ENCODE data around the gene SLC19A1.
A peak's percentile ranks its signal among the peaks of the same experiment; 100 is the strongest.

Gene SLC19A1

DNA sequence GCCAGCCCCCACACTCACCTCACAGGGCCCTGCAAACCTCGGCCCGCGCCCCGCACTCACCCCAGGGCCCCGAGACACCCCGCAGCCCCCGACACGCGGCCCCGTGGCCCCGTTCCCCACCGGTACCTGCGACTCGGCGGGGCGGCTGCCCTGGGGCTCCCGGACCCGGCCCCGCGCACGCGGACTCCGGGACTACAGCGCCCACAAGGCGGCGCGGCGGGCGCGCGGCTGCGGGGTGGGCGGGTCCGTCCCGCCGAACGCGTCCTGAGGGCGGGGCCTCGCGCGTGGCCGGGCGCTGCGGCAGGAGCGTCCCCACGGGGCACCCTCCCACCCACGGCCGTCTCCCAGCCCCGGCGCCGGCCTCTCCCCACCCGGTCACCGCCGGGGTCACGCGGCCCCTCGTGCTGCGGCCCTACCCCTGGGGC is at the start of gene SLC19A1:
Gene SLC19A1, minus strand, starts transcription at position 199 of the 425 bp plus-strand sequence. CDS start 4,481 bp downstream, outside the sequence.
- peak; percentile 62 for DNase-seq (ENCODE audit: low read depth)

DNA sequence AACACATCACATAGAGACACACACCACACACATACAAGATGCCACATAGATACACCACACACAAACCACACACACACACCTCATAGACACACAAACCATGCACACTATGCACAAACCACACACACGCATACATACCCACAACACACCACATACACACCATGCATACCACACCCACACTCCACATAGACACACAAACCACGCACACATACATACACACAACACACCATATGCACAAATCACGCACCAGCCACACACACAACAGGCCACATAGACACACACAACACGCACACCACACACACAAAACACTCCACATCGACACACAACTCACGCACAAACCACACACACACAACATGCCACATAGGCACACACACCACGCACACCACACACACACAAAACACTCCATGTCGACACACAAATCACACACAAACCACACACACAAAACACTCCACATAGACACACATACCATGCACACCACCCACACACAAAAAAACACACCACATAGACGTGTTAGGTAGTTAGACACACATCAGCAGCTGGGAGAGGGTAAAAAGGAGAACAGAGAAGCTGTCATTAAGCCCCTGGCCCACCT is 49.5 kb upstream of the SLC19A1 start:
- no peak for DNase-seq (ENCODE audit: low read depth)

DNA sequence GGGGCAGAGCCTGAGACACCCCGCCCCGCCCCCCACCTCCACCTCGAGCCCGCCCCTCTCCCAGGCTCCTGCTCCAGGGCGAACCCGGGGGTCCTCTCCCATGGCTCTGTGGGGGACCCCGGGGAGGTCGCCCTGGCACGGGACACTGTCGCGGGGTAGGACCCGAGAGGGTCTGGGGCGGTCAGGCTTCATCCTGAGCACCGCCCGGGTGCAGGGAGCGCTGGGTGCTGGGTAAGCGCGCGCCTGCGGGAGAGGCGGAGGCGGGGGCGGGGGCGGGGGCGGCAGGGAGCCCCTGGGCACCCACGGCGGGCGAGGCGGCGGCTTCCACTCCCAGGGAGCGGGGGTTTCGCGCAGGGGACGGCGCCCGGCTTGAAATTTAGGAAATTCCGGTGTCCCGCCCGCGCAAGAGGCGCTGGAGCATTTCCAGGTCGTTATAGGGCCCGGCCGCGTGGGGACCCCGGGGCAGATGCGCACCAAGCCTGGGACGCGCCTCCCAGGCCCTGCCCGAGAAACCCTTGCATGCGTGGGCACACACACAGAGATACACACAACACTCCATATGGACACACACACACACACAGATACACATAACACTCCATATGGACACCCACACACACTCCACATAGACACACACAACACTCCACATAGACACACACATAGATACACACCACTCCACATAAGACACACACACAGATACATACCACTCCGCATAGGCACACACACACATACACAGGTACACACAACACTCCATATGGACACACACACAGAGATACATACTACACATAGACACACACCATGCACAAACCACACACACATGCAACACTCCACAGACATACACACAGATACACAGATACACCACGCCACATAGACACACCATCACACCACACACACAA is 48.7 kb upstream of the SLC19A1 start:
- DNase-seq (ENCODE audit: low read depth) = peak; percentile 15

DNA sequence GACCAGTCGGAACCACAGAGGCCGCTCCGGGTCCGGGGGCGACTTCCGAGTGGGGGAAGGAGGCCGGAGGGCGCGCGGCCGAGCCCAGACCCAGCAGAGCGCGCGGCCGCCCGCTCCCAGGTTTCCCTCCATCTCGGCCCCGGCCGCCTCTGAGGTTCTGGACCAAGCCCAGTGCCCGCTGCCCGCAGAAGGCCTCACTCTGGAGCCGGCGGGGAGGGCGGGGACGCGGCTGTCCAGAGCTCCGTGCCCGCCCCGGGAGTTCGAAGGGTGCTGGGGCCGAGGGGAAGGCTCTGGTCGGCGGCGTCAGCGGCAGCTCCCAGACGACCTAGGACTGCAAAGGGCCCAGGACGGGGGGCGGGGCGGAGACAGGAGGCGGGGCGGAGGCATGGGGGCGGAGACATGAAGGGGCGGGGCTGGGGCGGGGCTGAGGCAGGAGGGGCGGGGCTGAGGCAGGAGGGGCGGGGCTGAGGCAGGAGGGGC is 48.0 kb upstream of the SLC19A1 start:
- DNase-seq (ENCODE audit: low read depth) = peak; percentile 47

DNA sequence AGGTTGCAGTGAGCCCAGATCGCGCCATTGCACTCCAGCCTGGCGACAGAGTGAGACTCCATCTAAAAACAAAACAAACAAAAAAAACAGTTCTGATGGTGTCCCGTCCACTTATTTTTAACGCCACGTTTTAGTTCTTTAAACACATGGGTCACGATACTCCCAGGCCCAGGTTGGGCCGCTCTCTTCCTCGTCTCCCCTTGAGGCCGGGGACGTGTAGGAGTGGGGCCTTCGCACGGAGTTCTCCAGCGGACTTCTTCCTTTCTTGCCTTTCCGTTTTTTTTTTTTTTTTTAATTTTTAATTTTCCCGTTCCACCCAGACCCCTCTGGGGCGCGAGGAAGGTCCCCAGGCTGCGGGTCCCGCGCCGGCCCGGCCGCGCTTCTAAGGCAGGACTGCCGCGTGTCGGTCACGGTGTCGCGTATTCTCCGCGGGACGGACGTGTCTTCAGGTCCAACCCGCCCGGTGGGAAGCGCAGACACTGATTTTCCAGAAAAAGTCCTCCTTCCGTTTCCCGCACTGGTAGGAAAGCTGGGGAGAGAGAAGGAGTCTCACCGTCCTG is 47.5 kb upstream of the SLC19A1 start:
- DNase-seq (ENCODE audit: low read depth) = no peak

DNA sequence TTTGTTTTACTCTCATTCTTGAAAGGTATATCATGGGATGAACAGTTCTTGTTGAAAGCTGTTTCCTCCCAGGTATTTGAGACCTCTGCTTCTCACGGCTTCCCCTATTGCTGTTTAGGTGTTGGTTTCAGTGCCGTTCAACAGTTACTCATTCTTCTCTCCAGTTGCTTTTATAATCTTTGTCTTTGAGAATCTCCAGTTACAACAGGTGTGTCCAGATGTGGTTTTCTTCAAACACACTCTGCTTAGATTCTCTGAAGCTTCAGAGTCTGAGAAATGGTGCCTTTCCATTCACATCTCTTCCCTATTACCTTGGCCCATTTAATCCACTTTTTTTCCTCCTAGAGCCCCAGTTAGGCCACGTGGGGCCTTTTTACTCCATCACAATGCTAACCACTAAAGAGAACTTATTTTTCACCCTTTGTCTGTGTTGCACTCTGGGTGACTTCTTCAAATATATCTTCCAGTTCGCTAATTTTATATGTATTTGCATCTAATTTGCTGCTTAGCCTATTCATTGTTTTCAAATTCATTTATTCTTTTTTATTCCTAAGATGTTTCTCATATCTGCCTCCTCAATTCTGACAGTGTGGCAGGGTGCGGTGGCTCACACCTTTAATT is 46.7 kb upstream of the SLC19A1 start:
- no peak for DNase-seq (ENCODE audit: low read depth)

DNA sequence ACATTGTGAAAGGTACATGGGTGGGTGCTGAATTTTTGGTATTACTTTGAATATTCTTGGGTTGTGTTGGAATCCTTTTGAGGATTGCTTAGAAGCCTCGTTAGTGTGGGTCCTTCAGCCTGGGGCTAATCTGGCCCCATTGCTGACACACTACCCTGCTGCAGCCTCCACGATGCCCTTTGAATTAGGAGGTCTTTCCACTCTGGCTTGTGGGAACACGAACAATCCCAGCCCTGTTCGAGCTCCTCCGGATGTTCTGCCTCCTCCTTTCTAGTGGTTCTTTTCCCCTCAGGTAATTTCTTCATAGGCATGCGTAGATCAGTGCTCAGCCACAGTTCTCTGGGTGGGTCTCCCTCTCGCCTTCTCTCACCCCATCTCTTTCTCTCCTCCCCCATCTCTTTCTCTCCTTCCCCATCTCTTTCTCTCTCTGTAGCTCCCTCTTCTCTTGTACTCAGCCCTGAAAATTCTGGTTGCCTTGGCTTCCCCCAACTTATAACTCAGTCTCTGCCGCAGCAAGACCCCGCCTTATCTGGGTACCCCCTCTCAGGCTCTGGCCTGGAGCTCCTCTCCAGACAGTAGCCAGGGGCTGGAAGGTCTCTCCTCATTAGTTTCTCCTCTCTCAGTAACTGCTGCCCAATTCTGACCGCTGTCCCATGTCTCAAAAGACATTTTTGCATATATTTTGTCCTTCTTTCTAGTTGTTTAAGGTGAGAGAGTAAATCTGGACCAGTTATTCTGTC is 46.0 kb upstream of the SLC19A1 start:
- no peak for DNase-seq (ENCODE audit: low read depth)

DNA sequence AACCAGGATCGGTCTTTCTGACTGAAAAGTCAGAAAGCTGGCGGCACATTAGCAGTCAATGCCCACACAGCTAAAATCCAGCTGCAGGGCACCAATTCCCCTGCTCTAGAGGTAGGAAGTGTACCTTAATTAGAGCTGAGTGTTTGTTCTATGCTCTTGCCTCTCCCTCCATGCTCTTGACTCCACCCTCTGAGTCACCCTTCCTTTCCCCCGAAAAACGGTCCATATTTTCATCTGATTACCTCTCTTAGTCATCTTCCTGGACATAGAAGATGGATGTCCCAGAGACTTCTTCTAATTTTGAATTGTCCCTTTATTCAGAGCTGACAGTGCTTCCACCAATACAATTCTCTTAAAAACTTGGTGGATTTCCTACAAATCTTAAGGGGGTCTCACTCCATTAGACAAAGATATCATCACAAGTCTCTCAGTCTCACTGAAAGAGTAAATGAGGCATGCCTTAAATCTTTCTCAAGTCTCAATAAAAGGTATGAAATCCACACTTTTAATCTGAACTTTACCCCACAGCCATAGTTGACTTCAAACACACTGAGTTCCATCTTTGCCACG is 44.1 kb upstream of the SLC19A1 start:
- DNase-seq (ENCODE audit: low read depth) = no peak

DNA sequence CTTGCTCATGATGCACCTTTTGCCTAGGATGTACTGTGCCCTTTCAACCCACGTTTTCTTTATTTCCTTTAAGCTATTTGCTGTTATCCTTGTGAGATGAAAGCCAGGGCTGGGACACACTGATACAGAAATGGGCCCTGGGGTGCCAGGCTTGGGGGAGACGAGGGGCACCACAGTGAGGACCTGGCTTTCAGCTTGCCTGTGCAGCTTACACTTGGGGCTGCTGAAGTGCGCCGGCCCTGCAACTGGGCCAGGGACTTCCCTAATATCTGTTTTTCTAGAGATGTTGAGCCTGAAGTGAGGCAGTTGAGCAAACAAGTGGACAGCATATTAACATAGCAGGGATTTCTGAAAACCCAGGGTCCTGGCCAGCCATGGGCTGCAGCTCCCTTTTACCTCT is 42.5 kb upstream of the SLC19A1 start:
- no peak for DNase-seq (ENCODE audit: low read depth)

DNA sequence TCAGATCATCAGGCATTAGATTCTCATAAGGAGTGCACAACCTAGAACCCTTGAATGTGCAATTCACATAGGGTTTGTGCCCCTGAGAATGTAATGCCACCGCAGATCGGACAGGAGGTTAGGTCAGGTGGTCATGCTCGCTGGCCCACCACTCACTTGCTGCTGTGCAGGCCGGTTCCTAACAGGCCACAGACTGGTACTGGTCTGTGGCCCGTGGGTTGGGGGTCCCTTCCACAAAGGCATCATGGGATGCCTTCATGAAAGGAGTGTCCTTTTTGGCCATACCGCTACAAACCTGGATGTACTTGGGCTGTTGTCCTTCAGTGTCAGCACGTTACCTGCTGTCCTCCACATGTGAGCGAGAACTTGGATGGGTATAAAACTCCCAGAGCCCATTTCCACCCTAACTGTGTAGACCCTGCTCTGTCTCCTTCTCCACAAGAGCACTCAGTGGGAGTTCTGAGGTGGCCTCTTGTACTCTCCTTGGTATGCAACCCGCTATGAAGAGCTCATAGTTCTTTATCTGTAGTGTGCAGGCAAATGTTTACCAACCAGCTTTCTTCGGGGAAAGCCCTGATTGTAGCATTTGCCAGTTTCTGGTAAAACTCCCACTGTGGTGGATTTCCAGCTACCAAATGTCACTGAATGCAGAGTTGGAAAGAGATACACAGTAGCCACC is 41.7 kb upstream of the SLC19A1 start:
- DNase-seq (ENCODE audit: low read depth) = no peak

DNA sequence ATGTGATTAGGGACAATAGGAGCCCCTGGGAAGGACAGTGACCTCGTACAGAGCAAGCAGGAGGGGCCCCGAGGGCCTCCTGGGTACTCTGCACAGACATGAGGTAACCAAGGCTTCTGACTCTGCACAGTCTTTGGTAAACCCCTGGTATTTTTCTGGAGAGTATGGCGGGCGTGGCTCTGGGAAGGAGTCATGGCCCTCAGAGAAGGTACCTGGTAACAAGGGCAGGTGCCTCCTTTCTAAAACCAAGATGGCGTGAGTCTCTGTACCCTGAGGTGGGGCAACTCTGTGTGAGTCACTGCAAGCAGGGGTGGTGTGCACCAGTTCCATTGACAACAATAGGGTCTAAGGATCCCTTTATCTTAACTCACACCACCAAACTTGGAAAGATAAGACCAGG is 39.9 kb upstream of the SLC19A1 start:
- no peak for DNase-seq (ENCODE audit: low read depth)

DNA sequence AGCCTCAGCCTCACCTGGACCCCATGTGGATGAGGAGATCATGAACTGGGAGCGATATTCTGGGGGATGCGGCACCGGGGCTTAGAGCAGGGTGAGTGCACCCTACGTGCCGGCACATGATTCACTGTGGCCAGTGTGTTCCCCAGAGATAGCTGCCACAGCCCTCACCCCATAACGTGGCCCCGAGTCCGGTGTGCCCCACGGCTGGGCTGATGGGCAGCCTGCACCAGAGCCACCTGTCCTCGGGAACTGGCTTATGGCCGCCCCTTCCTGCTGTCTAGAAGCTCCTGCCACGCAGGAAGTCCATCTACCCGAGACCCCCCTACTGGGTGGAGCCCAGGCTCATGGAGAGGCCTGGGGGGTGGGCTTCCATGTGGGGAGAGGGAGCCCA is 39.1 kb upstream of the SLC19A1 start:
- DNase-seq (ENCODE audit: low read depth) = no peak

DNA sequence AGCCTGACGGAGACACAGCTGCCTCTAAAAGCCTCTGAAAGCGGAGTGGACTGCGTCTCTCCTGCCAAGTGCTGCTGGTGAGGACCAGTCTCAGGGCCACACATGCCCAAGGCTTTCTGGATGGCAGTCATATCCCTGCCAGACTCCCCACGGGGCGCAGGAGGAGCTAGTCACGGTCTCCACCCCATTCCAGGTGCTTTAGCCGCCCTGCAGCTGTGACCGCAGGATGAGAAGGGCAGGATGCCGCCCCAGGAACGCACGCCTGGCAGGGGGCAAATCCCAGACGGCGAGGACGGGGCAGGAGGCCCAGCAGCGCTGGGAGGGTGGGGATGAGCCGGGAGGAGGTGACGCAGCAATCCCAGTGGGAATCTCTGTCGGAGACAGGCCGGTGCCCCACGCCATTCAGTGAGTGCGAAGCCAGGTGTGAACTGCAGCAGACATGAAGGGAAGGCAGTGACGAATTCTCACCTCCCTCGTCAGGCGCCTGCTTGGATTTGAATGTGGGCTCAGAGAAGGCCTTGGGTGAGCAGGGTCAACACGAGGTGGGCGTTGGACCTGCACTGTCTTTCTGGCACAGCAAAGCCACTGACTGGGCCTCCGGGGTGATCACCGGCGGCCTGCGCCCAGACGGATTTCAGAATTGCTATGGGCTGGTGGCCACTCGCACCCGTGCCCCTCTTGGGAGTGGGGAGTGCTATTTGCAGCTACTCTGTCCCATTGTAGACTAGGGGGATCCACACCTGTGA is 38.5 kb upstream of the SLC19A1 start:
- no peak for DNase-seq (ENCODE audit: low read depth)

DNA sequence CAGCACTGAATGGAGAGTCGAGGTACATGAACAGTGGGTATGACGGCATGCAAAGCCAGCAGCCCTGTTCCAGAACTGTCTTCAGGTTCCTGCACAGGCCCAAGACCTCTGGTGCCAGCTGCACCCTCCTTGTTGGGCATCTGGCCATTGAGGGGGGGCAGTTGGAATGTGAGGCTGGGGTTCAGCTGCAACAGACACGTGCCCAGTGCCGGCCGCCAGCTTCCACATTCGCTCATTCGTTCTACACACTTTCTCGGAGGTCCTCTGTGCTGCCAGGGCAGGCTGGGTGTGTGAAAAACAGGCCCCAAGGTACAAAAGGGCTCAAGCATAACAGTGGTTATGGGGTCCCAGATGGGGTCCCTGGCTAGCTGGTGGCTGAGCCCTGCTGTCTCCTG is 37.9 kb upstream of the SLC19A1 start:
- DNase-seq (ENCODE audit: low read depth) = no peak

DNA sequence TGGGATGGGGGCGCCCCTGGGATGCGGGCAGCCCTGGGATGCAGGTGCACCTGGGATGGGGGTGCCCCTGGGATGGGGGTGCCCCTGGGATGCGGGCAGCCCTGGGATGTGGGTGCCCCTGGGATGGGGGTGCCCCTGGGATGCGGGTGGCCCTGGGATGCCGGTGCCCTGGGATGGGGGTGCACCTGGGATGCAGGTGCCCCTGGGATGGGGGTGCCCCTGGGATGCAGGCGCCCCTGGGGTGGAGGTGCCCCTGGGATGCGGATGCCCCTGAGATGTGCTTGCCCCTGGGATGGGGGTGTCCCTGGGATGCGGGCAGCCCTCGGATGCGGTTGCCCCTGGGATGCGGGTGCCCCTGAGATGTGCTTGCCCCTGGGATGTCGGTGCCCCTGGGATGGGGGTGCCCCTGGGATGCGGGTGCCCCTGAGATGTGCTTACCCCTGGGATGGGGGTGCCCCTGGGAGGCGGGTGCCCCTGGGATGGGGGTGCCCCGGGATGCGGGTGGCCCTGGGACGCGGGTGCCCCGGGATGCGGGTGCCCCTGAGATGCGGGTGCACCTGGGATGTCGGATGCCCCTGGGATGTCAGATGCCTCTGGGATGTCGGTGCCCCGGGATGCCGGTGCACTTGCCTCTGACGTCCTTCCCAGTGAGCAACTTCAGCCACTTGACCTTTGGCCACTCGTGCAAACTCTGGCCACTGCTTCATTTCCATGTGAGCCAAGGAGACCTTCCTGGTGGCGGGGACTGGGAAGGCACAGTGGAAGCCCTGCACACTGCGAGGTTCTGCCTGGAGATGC is 37.3 kb upstream of the SLC19A1 start:
- no peak for DNase-seq (ENCODE audit: low read depth)

DNA sequence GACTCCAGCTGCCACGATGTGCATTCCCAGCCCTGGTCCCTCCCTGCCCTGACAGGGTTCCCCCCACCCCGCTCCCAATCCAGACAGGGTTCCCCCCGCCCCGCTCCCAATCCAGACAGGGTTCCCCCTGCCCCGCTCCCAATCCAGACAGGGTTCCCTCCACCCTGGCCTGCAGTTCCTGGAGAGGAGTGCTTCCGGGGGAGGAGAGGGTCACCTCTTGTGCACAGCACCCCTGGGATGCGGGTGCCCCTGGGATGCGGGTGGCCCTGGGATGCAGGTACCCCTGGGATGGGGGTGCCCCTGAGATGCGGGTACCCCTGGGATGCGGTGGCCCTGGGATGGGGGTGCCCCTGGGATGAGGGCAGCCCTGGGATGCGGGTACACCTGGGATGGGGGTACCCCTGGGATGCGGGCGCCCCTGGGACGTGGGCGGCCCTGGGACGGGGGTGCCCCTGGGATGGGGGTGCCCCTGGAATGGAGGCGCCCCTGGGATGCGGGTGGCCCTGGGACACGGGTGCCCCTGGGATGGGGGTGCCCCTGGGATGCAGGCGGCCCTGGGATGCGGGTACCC is 36.7 kb upstream of the SLC19A1 start:
- DNase-seq (ENCODE audit: low read depth) = no peak

DNA sequence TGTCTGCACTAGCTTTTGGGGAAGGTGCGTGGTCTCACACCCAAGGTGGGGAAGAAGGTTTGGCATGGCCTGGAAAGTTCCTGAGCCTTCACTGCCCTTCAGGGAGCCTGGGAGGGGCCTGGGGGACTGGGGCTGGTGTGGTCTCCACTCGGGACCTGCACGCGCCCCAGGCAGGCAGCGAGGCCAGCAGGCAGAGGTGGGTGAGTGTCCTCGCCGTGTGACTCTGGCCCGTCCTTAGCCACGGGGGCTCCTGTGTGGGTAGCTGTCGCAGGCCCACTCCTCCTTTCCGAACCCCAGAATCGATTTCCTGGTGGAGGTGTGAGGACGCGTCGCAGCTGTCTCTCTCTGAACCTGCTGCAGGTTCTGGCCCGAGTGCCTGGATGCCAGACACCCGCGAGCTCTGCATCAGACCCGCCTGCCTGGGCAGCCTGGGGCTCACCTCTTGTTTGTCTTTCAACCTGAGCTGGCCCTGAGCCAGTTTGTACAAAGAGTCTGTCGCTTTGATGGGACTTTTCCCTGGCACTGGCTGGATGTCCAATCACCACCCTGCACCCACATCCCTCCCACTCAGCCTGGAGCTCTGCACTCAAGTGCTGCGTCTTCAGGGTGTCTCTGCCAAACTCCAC is 36.0 kb upstream of the SLC19A1 start:
- no peak for DNase-seq (ENCODE audit: low read depth)

DNA sequence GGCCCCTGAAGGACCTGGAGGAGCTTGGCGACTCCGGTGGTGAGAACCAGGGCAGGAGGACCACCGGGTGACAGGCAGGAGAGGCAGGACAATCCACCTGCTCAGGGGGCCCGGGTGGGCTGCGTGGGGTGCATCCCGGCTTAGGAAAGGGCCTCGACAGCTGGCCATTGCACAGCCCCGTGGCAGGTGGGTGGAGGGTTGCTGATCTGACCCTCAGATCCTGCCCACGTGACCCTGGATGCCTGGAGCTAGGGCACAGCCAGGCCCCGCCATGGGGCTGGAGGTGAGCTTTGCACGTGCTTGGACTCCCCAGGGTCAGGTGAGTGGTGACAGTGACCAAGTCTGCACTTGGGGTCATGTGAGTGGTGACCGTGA is 35.5 kb upstream of the SLC19A1 start:
- DNase-seq (ENCODE audit: low read depth) = no peak
